Endothelial cell of umbilical vein (primary cell): ENCODE data around the gene DLX1. TPM values are rescaled to one million over a fixed set of nuclear protein-coding genes. Genes with fewer than 3 reads are reported as not detected.

Source experiments
- BruUV-seq: library from RNA; stranded (reverse); fragments of 400-500 nt; replicated peaks from 2 replicates; lab custom pipeline; 2021; lab: Mats Ljungman, UMichigan
- CTCF ChIA-PET: fragments of 300-600, 350-600 bp; sonication (Branson Sonifier 250); formaldehyde crosslinking; loops from one replicate; lab custom pipeline; 2021; ENCODE audit warnings: antibody characterized with exemption, inconsistent platforms; lab: Charles Lee
- POLR2A ChIA-PET: fragments of 300-600, 350-600 bp; sonication (Branson Sonifier 250); formaldehyde crosslinking; loops from one replicate; lab custom pipeline; 2021; ENCODE audit warnings: antibody characterized with exemption, inconsistent platforms; lab: Charles Lee
- DNase-seq: peaks from one replicate; pipeline ENCODE4 v3.0.0-alpha.2; 2011; ENCODE audit warnings: low read depth, low spot score
- FAIRE-seq: peaks from 2 replicates; lab custom pipeline; 2011; peaks lifted over from hg19 to GRCh38; lab: Jason Lieb, UNC
- H2AFZ ChIP-seq: 2 replicates; pipeline ENCODE4 v1.6.0; 2012; ENCODE audit warnings: low read depth, low read length, control low read depth, inconsistent platforms
- H3K27ac ChIP-seq: 2 replicates; pipeline ENCODE4 v1.5.1; 2011; ENCODE audit warnings: low read depth, mild to moderate bottlenecking, control low read depth, low read length, moderate library complexity; ENCODE audit not compliant: insufficient read depth
- H3K27me3 ChIP-seq, 2 experiments: 2 replicates each; pipeline versions ENCODE4 v1.6.0 to v1.6.1; 2011; ENCODE audit warnings: low read length in 2 of 2, mixed read lengths in 1 of 2; ENCODE audit not compliant: control insufficient read depth in 2 of 2, insufficient read depth in 2 of 2
- H3K36me3 ChIP-seq, 2 experiments: 2 replicates in 1 of 2; 3 replicates in 1 of 2; pipeline ENCODE4 v1.5.1; 2011; ENCODE audit warnings: low read length in 2 of 2, mild to moderate bottlenecking in 1 of 2, moderate library complexity in 1 of 2; ENCODE audit not compliant: control insufficient read depth in 2 of 2, insufficient read depth in 2 of 2; ENCODE audit errors: extremely low read depth in 1 of 2
- H3K4me1 ChIP-seq: 3 replicates; pipeline ENCODE4 v1.5.1; 2011; ENCODE audit warnings: mild to moderate bottlenecking, low read length; ENCODE audit not compliant: control insufficient read depth, insufficient read depth; ENCODE audit errors: extremely low read depth
- H3K4me2 ChIP-seq: 2 replicates; pipeline ENCODE4 v1.6.1; 2011; ENCODE audit warnings: low read length, control low read depth, mixed read lengths; ENCODE audit not compliant: insufficient read depth
- H3K4me3 ChIP-seq, 3 experiments: fragments of 200-600 bp in 1 of 3; sonication (generic), shearing (Covaris generic) in 1 of 3; replicated peaks in 1 of 3; 2 replicates each; pipeline ENCODE4 v1.5.1; 2011 to 2016; ENCODE audit warnings: control low read depth in 3 of 3, low read length in 3 of 3, mild to moderate bottlenecking in 2 of 3, inconsistent platforms in 1 of 3, low read depth in 1 of 3, moderate library complexity in 1 of 3; ENCODE audit not compliant: insufficient read depth in 1 of 3
- H3K79me2 ChIP-seq: 2 replicates; pipeline ENCODE4 v1.6.0; 2012; ENCODE audit warnings: low read length, inconsistent platforms; ENCODE audit not compliant: control insufficient read depth, insufficient read depth
- H3K9ac ChIP-seq: replicated peaks from 2 replicates; pipeline ENCODE3; 2011; ENCODE audit warnings: low read length, control low read depth; ENCODE audit not compliant: insufficient read depth; ENCODE audit errors: extremely low read depth
- H3K9me1 ChIP-seq: replicated peaks from 3 replicates; pipeline ENCODE4 v1.6.0; 2011; ENCODE audit warnings: mild to moderate bottlenecking, low read length; ENCODE audit not compliant: control insufficient read depth, insufficient read depth; ENCODE audit errors: extremely low read depth
- H3K9me3 ChIP-seq: replicated peaks from 2 replicates; pipeline ENCODE4 v1.5.1; 2012; ENCODE audit warnings: low read length, inconsistent platforms; ENCODE audit not compliant: control insufficient read depth, insufficient read depth
- H4K20me1 ChIP-seq: replicated peaks from 2 replicates; pipeline ENCODE3; 2011; ENCODE audit warnings: mild to moderate bottlenecking, low read length; ENCODE audit not compliant: control insufficient read depth, insufficient read depth; ENCODE audit errors: extremely low read depth
- EZH2 ChIP-seq: IDR thresholded peaks from 2 replicates; pipeline ENCODE4 v1.6.1; 2012; ENCODE audit warnings: borderline replicate concordance, low read depth, mild to moderate bottlenecking, moderate library complexity, low read length, inconsistent platforms; ENCODE audit not compliant: severe bottlenecking
- FOS ChIP-seq: IDR thresholded peaks from 2 replicates; pipeline ENCODE4 v1.6.1; 2011; ENCODE audit warnings: mild to moderate bottlenecking, low read length, moderate library complexity, borderline replicate concordance; ENCODE audit not compliant: insufficient read depth
- GATA2 ChIP-seq: IDR thresholded peaks from 2 replicates; pipeline ENCODE4 v1.7.0; 2011; ENCODE audit warnings: low read depth, mild to moderate bottlenecking, moderate library complexity, mixed read lengths, low read length; ENCODE audit not compliant: insufficient read length, insufficient read depth
- JUN ChIP-seq: IDR thresholded peaks from 2 replicates; pipeline ENCODE4 v1.6.1; 2011; ENCODE audit warnings: borderline replicate concordance, low read depth; ENCODE audit not compliant: insufficient read length, insufficient read depth
- MAX ChIP-seq: IDR thresholded peaks from 2 replicates; pipeline ENCODE4 v1.6.1; 2011; ENCODE audit not compliant: insufficient read depth, insufficient read length
- MYC ChIP-seq: IDR thresholded peaks from one replicate; pipeline ENCODE4 v1.6.1; 2011; ENCODE audit warnings: mild to moderate bottlenecking, low read depth, low read length
- POLR2A ChIP-seq: IDR thresholded peaks from 2 replicates; pipeline ENCODE4 v1.6.1; 2012; ENCODE audit warnings: low read depth, mild to moderate bottlenecking, control low read depth, low read length
- POLR2AphosphoS5 ChIP-seq: IDR thresholded peaks from 2 replicates; pipeline ENCODE4 v1.6.1; 2012; ENCODE audit warnings: low read depth, mild to moderate bottlenecking, control low read depth, low read length, moderate library complexity; ENCODE audit not compliant: insufficient read depth
- dilution Hi-C: fragments of 300-500 bp; cut with MboI; formaldehyde crosslinking; loops from one replicate; pipeline ENCODE4 v1.15.0; 2019; ENCODE audit warnings: low sequenced_read_pairs; ENCODE audit not compliant: extremely low pct_ligation_motif_present
- intact Hi-C: fragments of 100-400 bp; cut with micrococcal nuclease; formaldehyde crosslinking; loops from one replicate; pipeline ENCODE4 v1.10.0; 2022
- polyA plus RNA-seq, 4 experiments: library from polyadenylated mRNA; depleted of rRNA in 3 of 4; stranded (reverse) in 3 of 4; unstranded in 1 of 4; fragments of >200 nt; gene quantifications; 2 replicates each; pipeline versions ENCODE4 v1.2.1 to v1.2.3, GENCODE V29; 2011 to 2012; ENCODE audit warnings: missing spikeins in 1 of 4
- total RNA-seq: library from RNA; stranded (reverse); gene quantifications from 2 replicates; pipeline ENCODE4 v1.2.3, GENCODE V29; 2021
- TF ChIP-seq, protein P1 (sequence below), 2 donors: IDR thresholded peaks; 1 replicate in 1 of 2; 2 replicates in 1 of 2; pipeline ENCODE4 v1.5.1; 2011; ENCODE audit warnings: low read length in 2 of 2, mild to moderate bottlenecking in 2 of 2, moderate library complexity in 2 of 2, control low read depth in 1 of 2, inconsistent platforms in 1 of 2, low read depth in 1 of 2; ENCODE audit not compliant: insufficient read depth in 1 of 2; ENCODE audit errors: extremely low read depth in 1 of 2

DLX1 gene
- total and polyA plus RNA-seq, 2 donors (not counting 3 experiments of a cell fraction or from before 2014, with no cell fraction given), result 0.12 TPM; not detected in 1

DNA sequence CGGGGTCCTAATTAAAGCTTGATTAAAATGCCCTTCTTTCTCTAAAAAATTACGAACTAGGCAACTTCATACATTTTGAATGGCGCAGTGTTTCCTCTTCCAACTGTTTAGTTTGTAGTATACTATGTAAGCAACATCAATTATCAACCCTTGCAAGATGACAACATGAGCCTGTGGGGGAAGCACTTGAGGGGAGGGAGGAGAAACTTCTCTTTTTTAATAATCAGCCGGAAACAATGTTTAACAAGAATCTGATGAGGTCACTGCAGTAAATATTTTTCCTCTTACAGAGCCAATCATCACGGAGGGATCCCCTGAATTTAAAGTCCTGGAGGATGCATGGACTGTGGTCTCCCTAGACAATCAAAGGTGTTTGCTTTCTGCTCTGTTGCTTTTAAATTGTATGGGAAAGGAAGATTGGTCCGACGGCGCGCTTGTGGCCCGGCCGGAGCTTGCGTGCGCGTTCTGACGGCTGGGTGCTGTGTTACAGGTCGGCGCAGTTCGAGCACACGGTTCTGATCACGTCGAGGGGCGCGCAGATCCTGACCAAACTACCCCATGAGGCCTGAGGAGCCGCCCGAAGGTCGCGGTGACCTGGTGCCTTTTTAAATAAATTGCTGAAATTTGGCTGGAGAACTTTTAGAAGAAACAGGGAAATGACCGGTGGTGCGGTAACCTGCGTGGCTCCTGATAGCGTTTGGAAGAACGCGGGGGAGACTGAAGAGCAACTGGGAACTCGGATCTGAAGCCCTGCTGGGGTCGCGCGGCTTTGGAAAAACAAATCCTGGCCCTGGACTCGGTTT is 5.3 kb upstream of the DLX1 start:
- no TSS peak for BruUV-seq
- no peaks in the 10 kb centered on the region for H3K36me3 ChIP-seq
- dilution Hi-C loops, result no loop called here

More for the DNA sequence above, 5.3 kb upstream of the DLX1 start:
- no peak for TF ChIP-seq JUN
- no peak for TF ChIP-seq POLR2AphosphoS5
- no peak for TF ChIP-seq MYC
- TF ChIP-seq, protein P1, sequence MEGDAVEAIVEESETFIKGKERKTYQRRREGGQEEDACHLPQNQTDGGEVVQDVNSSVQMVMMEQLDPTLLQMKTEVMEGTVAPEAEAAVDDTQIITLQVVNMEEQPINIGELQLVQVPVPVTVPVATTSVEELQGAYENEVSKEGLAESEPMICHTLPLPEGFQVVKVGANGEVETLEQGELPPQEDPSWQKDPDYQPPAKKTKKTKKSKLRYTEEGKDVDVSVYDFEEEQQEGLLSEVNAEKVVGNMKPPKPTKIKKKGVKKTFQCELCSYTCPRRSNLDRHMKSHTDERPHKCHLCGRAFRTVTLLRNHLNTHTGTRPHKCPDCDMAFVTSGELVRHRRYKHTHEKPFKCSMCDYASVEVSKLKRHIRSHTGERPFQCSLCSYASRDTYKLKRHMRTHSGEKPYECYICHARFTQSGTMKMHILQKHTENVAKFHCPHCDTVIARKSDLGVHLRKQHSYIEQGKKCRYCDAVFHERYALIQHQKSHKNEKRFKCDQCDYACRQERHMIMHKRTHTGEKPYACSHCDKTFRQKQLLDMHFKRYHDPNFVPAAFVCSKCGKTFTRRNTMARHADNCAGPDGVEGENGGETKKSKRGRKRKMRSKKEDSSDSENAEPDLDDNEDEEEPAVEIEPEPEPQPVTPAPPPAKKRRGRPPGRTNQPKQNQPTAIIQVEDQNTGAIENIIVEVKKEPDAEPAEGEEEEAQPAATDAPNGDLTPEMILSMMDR (IDR thresholded peaks at IDR 0.05; ENCODE audit: extremely low read depth in 1 of 2, insufficient read depth in 1 of 2, low read depth in 1 of 2, low read length in 2 of 2), result no peak
- TF ChIP-seq POLR2A, result no peak
- no peak for TF ChIP-seq EZH2
- TF ChIP-seq FOS, result no peak
- TF ChIP-seq MAX, result no peak
- no peak for TF ChIP-seq GATA2
- Histone ChIP-seq H3K4me1 (peaks cover 10% of the 10 kb centered on the region), H3K27me3 (peaks cover 47 to 59% of the 10 kb centered on the region in 2 experiments), H3K9me3 (no peaks in the 10 kb centered on the region), H3K4me2 (no peak overlapping the region), H3K4me3 (no peak overlapping the region), H3K79me2 (no peaks in the 10 kb centered on the region), H2AFZ (no peak overlapping the region), H3K9ac (no peak overlapping the region), H3K27ac (no peak overlapping the region), H3K9me1 (no peaks in the 10 kb centered on the region), H4K20me1 (no peaks in the 10 kb centered on the region)
- intact Hi-C loops, result no loop called here
- ChIA-PET POLR2A (no interaction called here), CTCF (no interaction called here)
- FAIRE-seq, result no peak
- no peak for DNase-seq
